T-helper 2 cell treated with Interferon-gamma antibody and Interleukin-4, amounts not matched to agents 5 μg/mL and 100 μg/mL, for 36 hours (primary cell): ENCODE measurements around the gene COA1.

Experiments used
- DNase-seq: peaks from one replicate; pipeline ENCODE4 v3.0.0; 2021; ENCODE audit warnings: low spot score
- H3K27ac Mint-ChIP-seq: one replicate; pipeline ENCODE4 v1.8.0; 2021; ENCODE audit warnings: mild to moderate bottlenecking, mixed read lengths
- H3K27me3 Mint-ChIP-seq: one replicate; pipeline ENCODE4 v1.8.0; 2021; ENCODE audit warnings: low read depth, mixed read lengths
- H3K36me3 Mint-ChIP-seq: one replicate; pipeline ENCODE4 v1.8.0; 2021; ENCODE audit warnings: low read depth, mixed read lengths
- H3K4me1 Mint-ChIP-seq: one replicate; pipeline ENCODE4 v1.8.0; 2021; ENCODE audit warnings: low read depth, mixed read lengths
- H3K4me3 Mint-ChIP-seq: one replicate; pipeline ENCODE4 v1.8.0; 2022; ENCODE audit warnings: mild to moderate bottlenecking, moderate library complexity, mixed read lengths
- H3K9me3 Mint-ChIP-seq: one replicate; pipeline ENCODE4 v1.8.0; 2021; ENCODE audit warnings: mixed read lengths

The COA1 gene

DNA sequence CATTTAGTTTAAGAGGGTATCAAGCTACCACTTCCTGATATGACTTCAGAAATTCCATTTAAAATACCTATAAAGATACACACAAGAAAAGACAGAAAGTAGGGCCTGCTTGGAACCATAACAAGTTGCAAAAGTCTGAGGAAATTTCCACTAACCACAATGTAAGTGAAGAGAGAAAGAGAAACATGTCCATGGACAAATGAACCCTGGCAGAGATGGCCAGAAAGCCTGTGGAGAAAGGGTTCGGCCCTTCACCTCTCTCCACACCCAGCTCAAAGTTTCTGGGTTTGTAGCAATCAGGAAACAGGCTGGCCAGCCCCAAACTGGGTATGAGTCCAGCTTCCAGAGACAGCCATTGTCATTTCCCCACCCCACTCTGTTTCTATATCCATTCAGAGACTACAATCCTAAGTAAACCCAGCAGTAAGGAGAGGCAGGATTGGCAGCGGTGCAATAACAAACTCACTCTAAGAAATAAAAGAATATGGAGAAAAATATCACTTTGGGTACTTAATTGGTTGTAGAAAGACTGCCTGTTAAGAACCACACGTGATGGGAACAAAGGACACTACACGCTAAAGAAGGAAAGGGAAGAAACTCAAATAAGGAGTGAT, 75.3 kb downstream of the COA1 start:
- Mint-ChIP-seq H3K4me3 (peak overlapping the region; percentile 11), H3K36me3 (peaks cover 44% of the 10 kb centered on the region), H3K9me3 (peaks cover 4% of the 10 kb centered on the region), H3K27me3 (no peaks in the 10 kb centered on the region), H3K27ac (peak overlapping the region; percentile 38), H3K4me1 (peaks cover 63% of the 10 kb centered on the region)
- DNase-seq = no peak

DNA sequence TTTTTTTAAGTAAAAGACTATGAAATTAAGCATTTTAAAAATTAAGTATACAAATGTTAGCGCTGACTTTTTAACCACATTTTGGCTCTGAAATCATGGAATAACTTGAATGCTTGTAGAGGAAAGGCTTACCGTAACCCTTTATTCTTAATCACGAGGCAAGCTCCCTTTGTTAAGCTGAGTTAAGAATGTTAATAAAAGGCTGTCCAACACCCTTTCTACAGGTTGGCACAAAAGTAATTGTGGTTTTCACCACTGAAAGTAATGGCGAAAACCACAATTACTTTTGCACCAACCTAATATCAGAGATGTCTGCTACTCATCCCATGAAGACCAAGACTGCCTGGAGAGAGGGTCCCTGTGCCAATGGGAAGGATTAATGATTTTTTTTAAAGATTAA, 75.9 kb downstream of the COA1 start:
- Mint-ChIP-seq H3K36me3 (peaks cover 39% of the 10 kb centered on the region), H3K9me3 (peaks cover 4% of the 10 kb centered on the region), H3K4me1 (peaks cover 63% of the 10 kb centered on the region), H3K27me3 (no peaks in the 10 kb centered on the region), H3K27ac (peak overlapping the region; percentile 38), H3K4me3 (peak overlapping the region; percentile 11)
- DNase-seq = no peak

DNA sequence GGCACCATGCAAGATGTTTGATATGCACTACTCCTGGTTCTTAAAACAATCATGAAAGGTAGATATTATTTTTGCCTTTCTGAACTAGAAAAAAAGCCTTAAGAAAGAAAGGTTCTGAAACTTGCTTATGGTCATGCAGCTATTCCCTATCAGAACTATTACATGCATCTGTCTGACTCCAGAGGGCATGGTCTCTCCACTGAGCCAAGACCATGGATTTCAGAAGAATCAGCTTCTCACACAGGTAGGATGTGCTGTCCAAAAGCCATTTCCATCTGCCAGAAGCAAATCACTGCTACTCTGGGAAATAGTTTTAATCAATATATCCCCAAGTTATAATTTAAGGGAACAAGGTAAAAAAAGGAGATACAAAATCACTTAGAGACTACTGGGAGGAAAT, 77.0 kb downstream of the COA1 start:
- peaks cover 35% of the 10 kb centered on the region for H3K36me3 Mint-ChIP-seq
- peak overlapping the region; percentile 92 for H3K27ac Mint-ChIP-seq
- H3K27me3 Mint-ChIP-seq = no peaks in the 10 kb centered on the region
- H3K9me3 Mint-ChIP-seq = peaks cover 4% of the 10 kb centered on the region
- peak overlapping the region; percentile 82 for H3K4me3 Mint-ChIP-seq
- DNase-seq = no peak
- H3K4me1 Mint-ChIP-seq = peaks cover 70% of the 10 kb centered on the region

DNA sequence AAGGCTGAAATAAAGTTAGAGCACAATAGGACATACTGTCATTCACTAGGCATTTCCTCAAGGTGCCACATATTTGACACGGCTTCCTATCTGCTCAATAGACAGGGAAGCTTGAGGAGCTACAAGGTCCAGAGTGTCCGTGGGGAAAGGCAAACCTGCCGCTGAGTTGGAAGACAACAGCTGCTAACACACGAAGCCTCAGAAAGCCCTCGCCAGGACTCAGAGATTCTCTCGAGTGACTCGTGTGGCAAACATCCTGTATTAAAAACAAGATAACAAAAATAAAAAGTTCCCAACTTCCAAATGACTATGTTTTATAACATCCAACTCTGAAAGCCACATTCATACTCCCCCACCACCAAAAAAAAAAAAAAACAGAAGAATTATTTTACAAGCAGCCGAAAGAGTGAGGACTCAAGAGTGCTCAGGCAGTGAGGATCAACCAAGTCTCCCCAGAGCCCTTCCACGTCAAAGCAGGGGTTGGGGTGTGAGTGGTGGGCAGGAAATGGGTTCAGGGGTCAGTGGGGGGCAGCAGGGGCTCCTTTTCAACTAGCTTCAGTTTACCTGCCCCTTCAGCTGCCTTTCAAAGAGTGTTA, 78.8 kb downstream of the COA1 start:
- peak overlapping the region; percentile 92 for H3K27ac Mint-ChIP-seq
- peaks cover 41% of the 10 kb centered on the region for H3K36me3 Mint-ChIP-seq
- peak overlapping the region; percentile 82 for H3K4me3 Mint-ChIP-seq
- no peak for DNase-seq
- peaks cover 4% of the 10 kb centered on the region for H3K9me3 Mint-ChIP-seq
- peaks cover 78% of the 10 kb centered on the region for H3K4me1 Mint-ChIP-seq
- no peaks in the 10 kb centered on the region for H3K27me3 Mint-ChIP-seq

DNA sequence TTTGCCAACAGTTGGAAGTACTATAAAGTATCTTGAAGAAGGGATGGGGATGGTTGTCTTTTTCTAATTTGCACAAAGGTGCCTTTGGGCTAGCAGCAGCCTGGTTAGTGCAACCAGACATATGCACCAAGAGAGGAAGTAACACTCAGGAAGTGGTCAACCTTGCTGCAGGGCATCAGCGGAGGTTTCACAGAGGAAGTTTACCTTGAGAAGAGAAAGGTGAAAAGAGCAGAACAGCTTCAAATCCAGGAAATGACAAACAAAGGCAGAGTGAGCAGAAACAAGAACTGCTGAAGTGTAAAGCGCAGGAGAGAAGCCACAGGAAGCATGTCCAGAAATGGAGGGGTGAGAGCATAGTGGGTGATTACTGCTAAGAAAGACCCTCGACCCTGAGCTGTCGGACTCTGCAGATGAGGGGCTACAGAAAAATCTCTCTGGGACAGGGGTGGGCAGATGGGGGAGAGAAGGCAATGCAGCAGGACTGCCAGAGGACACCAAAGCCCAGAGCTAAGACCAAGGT, 79.5 kb downstream of the COA1 start:
- peak; percentile 74 for DNase-seq
- Mint-ChIP-seq H3K4me1 (peaks cover 83% of the 10 kb centered on the region), H3K36me3 (peaks cover 45% of the 10 kb centered on the region)

DNA sequence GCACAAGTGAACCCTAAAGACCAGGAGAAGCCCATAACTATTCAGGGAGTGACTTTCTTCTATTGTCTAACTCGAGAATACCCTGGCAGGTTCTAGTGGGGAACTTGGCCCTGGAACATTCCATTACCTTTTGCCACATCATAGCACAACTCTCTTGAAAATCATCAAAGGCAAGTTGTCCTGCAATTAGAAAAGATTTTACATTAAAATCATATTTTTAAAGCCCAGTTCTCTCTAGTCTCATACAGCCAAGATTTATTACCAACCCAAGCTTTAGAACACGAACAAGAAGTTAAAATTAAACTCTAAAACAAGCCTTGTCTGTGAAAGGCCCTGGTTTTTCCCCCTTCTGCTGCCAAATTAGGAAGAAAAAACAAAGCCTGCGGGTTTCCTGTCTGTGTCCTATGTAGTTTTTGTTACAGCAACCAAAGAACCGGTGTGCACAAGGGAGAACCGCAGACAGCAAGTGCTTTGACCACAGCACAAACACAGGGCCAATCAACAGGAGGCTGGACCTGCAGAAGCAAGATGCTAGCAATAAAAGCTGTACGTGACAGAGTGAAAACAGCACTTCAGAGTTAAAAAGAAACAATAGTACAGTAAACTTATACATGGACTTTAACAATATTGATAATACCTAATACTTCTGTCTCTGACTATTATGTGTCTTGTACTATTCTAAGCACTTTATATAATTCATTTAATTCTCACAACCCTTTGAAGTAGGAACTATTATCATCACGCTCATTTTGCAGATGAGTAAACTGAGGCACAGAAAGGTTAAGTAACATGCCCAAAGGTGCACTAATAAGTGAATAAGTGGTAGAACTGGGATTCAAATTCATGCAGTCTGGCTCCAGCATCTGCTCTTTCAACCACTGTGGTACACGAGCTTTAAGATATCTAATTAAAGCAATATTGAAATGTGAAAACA, 80.6 kb downstream of the COA1 start:
- Mint-ChIP-seq H3K36me3 (peaks cover 47% of the 10 kb centered on the region), H3K27me3 (no peaks in the 10 kb centered on the region), H3K4me1 (peaks cover 82% of the 10 kb centered on the region), H3K27ac (peak overlapping the region; percentile 92), H3K9me3 (no peaks in the 10 kb centered on the region), H3K4me3 (peak overlapping the region; percentile 82)
- DNase-seq = peak; percentile 77

More for the DNA sequence above, 79.5 kb downstream of the COA1 start:
- Mint-ChIP-seq H3K9me3 (peaks cover 4% of the 10 kb centered on the region), H3K27me3 (no peaks in the 10 kb centered on the region), H3K27ac (peak overlapping the region; percentile 92), H3K4me3 (peak overlapping the region; percentile 82)

DNA sequence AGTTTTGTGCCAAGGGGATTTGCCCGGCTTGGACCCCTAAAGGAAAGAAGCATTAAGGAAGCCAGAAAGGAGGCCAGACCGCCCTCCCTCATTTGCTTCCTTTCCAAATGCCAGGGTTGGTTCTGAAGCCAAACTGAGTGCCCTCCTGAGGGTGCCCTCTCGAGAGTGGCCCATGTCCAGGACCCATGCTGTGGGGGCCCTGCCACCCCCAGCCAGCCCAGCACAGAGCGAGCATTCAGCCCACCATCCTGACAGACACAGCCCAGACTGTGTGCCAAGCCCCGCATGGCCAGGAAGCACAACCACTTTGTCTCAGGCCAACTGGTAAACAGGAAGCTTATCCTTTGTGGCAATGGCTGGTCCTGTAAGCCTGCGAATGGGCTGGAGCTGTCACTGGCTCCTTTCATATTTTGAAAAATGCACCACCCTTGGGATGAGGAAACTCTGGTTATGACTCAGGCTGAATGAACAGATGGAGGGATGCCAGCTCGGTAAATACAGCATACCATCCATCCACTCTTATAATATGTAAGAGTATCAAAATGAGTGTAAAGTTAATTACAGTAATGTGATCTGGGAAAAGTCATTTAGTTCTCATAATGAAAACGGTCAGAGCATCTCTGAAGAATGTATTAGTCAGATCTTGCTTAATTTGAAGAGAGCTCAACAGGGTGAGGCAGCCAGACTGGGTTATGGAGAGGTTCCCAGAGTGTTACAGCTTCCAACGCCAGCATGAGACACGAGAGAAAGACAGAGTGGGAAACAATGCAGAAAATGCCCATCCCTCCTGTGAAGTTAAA, 81.5 kb downstream of the COA1 start:
- peaks cover 81% of the 10 kb centered on the region for H3K4me1 Mint-ChIP-seq
- H3K36me3 Mint-ChIP-seq = peaks cover 52% of the 10 kb centered on the region
- H3K4me3 Mint-ChIP-seq = peak overlapping the region; percentile 82
- H3K9me3 Mint-ChIP-seq = no peaks in the 10 kb centered on the region
- H3K27ac Mint-ChIP-seq = peak overlapping the region; percentile 92
- no peaks in the 10 kb centered on the region for H3K27me3 Mint-ChIP-seq
- DNase-seq = peak; percentile 61

DNA sequence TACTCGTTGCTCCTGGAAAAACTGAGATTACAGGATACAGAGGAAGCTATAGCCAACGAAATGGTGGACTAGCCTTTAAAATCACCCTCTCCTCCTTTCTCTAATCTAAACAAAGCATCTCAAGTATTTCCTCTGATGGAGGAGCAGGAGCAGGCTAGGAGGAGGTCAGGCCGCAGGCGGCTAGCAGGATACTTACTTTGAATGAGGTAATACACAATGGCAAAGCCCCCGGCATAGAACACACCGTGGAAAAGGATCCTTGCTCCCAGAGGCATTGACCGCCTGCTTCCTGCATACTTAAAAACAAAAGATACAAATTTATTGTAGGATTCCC, 82.0 kb downstream of the COA1 start:
- H3K4me1 Mint-ChIP-seq = peaks cover 80% of the 10 kb centered on the region
- H3K4me3 Mint-ChIP-seq = peak overlapping the region; percentile 82
- H3K36me3 Mint-ChIP-seq = peaks cover 55% of the 10 kb centered on the region
- no peaks in the 10 kb centered on the region for H3K9me3 Mint-ChIP-seq
- no peak for DNase-seq
- H3K27me3 Mint-ChIP-seq = no peaks in the 10 kb centered on the region
- H3K27ac Mint-ChIP-seq = peak overlapping the region; percentile 92

DNA sequence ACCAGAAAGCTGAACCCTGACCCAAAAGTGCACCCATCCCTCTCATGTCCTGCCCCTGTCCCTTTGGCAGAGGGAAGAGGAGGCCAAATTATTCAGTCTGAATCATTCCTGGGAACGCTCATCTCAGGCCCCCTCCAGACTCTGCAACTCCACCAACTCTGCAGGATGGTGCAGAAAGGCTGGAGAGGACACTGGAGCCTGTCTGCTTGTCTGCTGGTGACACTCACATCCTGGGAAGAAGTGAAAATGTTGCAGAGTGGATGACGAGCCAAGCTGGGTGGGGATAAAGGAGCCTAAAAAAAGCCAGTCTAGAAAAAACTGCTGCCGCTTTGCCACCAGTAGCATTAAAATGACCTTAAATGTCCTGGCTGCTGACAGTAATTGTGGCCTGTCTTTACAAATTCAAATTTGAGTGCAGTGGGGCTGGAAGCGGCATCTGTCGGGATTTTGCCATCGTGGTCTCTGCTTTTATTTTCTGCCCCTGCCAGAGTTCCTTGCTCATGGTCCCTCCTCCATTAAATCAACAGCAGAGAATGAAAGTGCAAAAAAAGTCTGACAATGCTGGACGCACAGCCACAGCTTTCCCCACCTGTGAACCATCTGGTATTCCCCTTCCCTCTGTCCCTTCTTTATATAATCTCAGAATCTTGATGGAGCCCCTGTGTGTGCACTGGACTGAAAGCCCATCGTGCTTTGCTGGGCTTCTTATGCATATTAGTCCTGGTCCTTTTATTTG, 82.6 kb downstream of the COA1 start:
- peak overlapping the region; percentile 31 for H3K27ac Mint-ChIP-seq
- no peaks in the 10 kb centered on the region for H3K9me3 Mint-ChIP-seq
- H3K4me1 Mint-ChIP-seq = peaks cover 75% of the 10 kb centered on the region
- no peaks in the 10 kb centered on the region for H3K27me3 Mint-ChIP-seq
- H3K36me3 Mint-ChIP-seq = peaks cover 55% of the 10 kb centered on the region
- peak overlapping the region; percentile 82 for H3K4me3 Mint-ChIP-seq
- DNase-seq = no peak

DNA sequence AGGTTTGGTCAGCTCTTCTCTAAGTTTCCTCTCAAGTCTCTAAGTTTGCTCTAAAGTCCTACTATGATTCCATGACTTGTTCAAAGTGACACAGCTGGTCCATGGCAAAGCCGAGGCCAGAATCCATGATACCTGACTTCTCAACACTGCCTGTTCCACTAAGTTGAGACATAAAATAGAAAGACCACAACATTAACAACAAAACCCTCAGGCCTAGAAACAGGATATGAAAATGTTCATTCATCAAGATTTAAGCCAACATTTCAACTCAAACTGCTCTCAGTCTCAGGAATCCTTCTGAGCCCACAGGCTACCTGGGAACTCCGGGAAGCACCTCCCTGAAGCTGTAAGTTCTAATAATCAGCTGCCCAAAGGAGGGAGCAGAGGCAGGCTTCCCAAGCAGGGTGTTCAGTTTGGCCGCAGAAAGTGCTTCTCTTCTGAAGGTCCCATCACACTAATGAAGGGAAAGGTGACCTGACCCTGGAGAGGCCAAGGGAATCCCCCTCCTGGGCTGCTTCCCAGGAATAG, 83.6 kb downstream of the COA1 start:
- peaks cover 68% of the 10 kb centered on the region for H3K4me1 Mint-ChIP-seq
- DNase-seq = no peak
- H3K27ac Mint-ChIP-seq = peak overlapping the region; percentile 49
- H3K36me3 Mint-ChIP-seq = peaks cover 57% of the 10 kb centered on the region
- H3K4me3 Mint-ChIP-seq = peak overlapping the region; percentile 82
- H3K27me3 Mint-ChIP-seq = no peaks in the 10 kb centered on the region
- H3K9me3 Mint-ChIP-seq = no peaks in the 10 kb centered on the region

DNA sequence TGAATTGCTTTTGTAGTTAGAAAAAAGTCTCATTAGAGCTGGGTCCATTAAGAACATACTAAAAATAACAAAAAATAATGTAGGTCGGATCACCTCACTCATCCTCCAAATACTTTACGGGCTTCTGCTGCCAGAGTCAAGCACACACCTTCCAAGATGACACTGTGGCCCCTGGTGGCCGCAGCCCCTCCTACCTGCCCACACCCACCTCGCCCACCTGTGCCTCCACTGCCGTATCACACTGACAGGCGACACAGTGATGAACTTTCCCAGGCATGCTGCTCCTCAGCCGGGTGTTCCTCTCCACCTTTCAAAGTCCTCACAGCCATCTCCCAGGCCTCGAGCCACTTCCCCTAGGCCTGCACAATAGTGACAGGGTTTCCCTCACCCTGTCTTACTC, 85.5 kb downstream of the COA1 start:
- Mint-ChIP-seq H3K9me3 (no peaks in the 10 kb centered on the region), H3K4me1 (peaks cover 50% of the 10 kb centered on the region), H3K27me3 (no peaks in the 10 kb centered on the region), H3K36me3 (peaks cover 66% of the 10 kb centered on the region), H3K4me3 (no peak overlapping the region), H3K27ac (peak overlapping the region; percentile 34)
- DNase-seq = no peak

DNA sequence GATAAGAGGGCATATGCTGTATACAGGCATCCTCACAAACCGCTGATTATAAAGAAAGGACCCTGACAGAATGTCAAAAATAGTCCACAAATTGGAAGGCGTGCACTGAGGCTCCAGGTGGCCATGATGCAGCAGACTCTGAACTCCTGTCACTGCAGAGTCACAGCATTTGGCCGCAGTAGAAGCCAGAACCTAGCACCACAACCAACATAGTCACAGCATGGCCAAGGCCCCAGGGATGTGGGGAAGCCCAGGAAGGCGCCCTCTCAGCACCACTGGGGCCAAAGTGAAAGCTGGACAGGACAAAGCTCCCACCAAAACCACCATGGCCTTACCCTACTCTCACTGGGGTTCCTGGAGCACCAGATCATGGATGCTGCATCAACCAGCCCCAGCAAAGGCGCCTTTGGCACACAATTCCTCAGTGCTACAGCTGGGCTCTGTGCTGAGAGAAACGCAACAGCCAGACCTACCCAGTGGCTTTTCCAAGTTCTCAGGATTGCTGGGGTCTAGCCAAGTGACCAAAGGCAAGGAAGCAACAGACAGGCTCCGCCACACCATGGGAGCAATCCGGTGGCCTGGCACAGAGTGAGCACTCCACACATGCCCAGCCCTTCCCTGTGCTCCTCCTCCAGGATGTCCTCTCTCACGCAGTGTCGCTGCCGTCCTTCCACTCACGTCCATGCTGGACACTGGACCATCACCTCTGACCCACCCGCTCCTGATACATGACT, 86.3 kb downstream of the COA1 start:
- Mint-ChIP-seq H3K4me1 (peaks cover 43% of the 10 kb centered on the region), H3K27ac (peak overlapping the region; percentile 49), H3K4me3 (no peak overlapping the region), H3K27me3 (no peaks in the 10 kb centered on the region), H3K9me3 (no peaks in the 10 kb centered on the region), H3K36me3 (peaks cover 68% of the 10 kb centered on the region)
- no peak for DNase-seq
